ENCODE results near the gene DIAPH3. TPM values are rescaled to one million over a fixed set of nuclear protein-coding genes. Genes with fewer than 3 reads are reported as not detected.

DIAPH3 gene
- total RNA-seq, 4 donors from 2014 or later, result 1.4 to 13.2 (median 2.6) TPM

GRCh38 chr13:60158321-60158801 is 5.4 kb downstream of the DIAPH3 start:
- Histone ChIP-seq H3K4me3 (no peak overlapping the region), H3K4me1 (peaks cover 0 to 6% (median 2%) of the 10 kb centered on the region in 4 donors), H3K27ac (no peak overlapping the region), H3K36me3 (no peaks in the 10 kb centered on the region), H3K9me3 (no peaks in the 10 kb centered on the region), H3K27me3 (no peaks in the 10 kb centered on the region)
- TF ChIP-seq CTCF (IDR thresholded peaks at IDR 0.05), result no peak
- no peak for TF ChIP-seq POLR2A (IDR thresholded peaks at IDR 0.05)
- no peak for DNase-seq

GRCh38 chr13:60155978-60156377 is 7.8 kb downstream of the DIAPH3 start:
- Histone ChIP-seq H3K4me3 (no peak overlapping the region), H3K27ac (no peak overlapping the region), H3K36me3 (no peaks in the 10 kb centered on the region), H3K27me3 (no peaks in the 10 kb centered on the region), H3K9me3 (no peaks in the 10 kb centered on the region), H3K4me1 (no peaks in the 10 kb centered on the region)
- no peak for TF ChIP-seq CTCF (IDR thresholded peaks at IDR 0.05)
- TF ChIP-seq POLR2A (IDR thresholded peaks at IDR 0.05), result no peak
- DNase-seq, result no peak

- no peak for TF ChIP-seq CTCF (IDR thresholded peaks at IDR 0.05)
- no peak for TF ChIP-seq POLR2A (IDR thresholded peaks at IDR 0.05)
- Histone ChIP-seq H3K27me3 (no peaks in the 10 kb centered on the region), H3K4me1 (no peaks in the 10 kb centered on the region), H3K9me3 (no peaks in the 10 kb centered on the region), H3K36me3 (no peaks in the 10 kb centered on the region), H3K4me3 (no peak overlapping the region), H3K27ac (no peak overlapping the region)
- no peak for DNase-seq
Observed at GRCh38 chr13:60152904-60153303, 10.8 kb downstream of the DIAPH3 start.

GRCh38 chr13:60152114-60152513 is 11.6 kb downstream of the DIAPH3 start:
- no peak for TF ChIP-seq CTCF (IDR thresholded peaks at IDR 0.05)
- no peak for TF ChIP-seq POLR2A (IDR thresholded peaks at IDR 0.05)
- Histone ChIP-seq H3K4me1 (no peaks in the 10 kb centered on the region), H3K27me3 (no peaks in the 10 kb centered on the region), H3K9me3 (no peaks in the 10 kb centered on the region), H3K4me3 (no peak overlapping the region), H3K36me3 (no peaks in the 10 kb centered on the region), H3K27ac (no peak overlapping the region)
- DNase-seq, result no peak

- no peaks in the 10 kb centered on the region for H3K4me1 ChIP-seq
- no peaks in the 10 kb centered on the region for H3K36me3 ChIP-seq
- H3K27ac ChIP-seq, result no peak overlapping the region
- no peaks in the 10 kb centered on the region for H3K9me3 ChIP-seq
- H3K27me3 ChIP-seq, result no peaks in the 10 kb centered on the region
- no peak for DNase-seq
- H3K4me3 ChIP-seq, result no peak overlapping the region
- TF ChIP-seq CTCF (IDR thresholded peaks at IDR 0.05), result peak in 1 of 6 experiments; percentile 18
- no peak for TF ChIP-seq POLR2A (IDR thresholded peaks at IDR 0.05)
Observed at GRCh38 chr13:60150538-60150937, 13.2 kb downstream of the DIAPH3 start.

GRCh38 chr13:60148918-60149317 is 14.8 kb downstream of the DIAPH3 start:
- no peaks in the 10 kb centered on the region for H3K36me3 ChIP-seq
- no peaks in the 10 kb centered on the region for H3K9me3 ChIP-seq
- H3K27me3 ChIP-seq, result no peaks in the 10 kb centered on the region
- DNase-seq, result no peak
- no peak overlapping the region for H3K27ac ChIP-seq
- no peaks in the 10 kb centered on the region for H3K4me1 ChIP-seq
- TF ChIP-seq CTCF (IDR thresholded peaks at IDR 0.05) (no peak), POLR2A (IDR thresholded peaks at IDR 0.05) (no peak)
- no peak overlapping the region for H3K4me3 ChIP-seq
